ENCODE data around the gene KRTAP12-1. TPM values are rescaled to one million over a fixed set of nuclear protein-coding genes. Genes with fewer than 3 reads are reported as not detected.

Gene KRTAP12-1
- total and polyA plus RNA-seq, 2 donors (not counting 1 experiment from before 2014, with no cell fraction given), result not detected

GRCh38 chr21:44727321-44727720 is 45.4 kb upstream of the KRTAP12-1 start:
- Histone ChIP-seq H3K79me2 (ENCODE audit: control insufficient read depth, insufficient read depth, low read length) (no peaks in the 10 kb centered on the region), H4K20me1 (ENCODE audit: control insufficient read depth, extremely low read depth, insufficient read depth, low read length) (no peaks in the 10 kb centered on the region), H3K4me2 (ENCODE audit: extremely low read depth, insufficient read depth, low read length) (no peak overlapping the region), H3K36me3 (ENCODE audit: control insufficient read depth, insufficient read depth, low read length) (no peaks in the 10 kb centered on the region), H3K27ac (ENCODE audit: insufficient read depth, low read length) (no peak overlapping the region), H3K4me3 (replicated peaks in 1 of 4; ENCODE audit: control extremely low read depth in 1 of 4, insufficient read depth in 1 of 4, low read depth in 3 of 4, low read length in 4 of 4) (no peak overlapping the region), H2AFZ (ENCODE audit: low read length) (no peak overlapping the region), H3K9ac (ENCODE audit: insufficient read depth, low read length) (no peak overlapping the region), H3K4me1 (ENCODE audit: control insufficient read depth, extremely low read depth, insufficient read depth, low read length) (no peaks in the 10 kb centered on the region), H3K27me3 (ENCODE audit: control insufficient read depth, insufficient read depth, low read length) (peaks cover 14% of the 10 kb centered on the region), H3K9me3 (ENCODE audit: control insufficient read depth, insufficient read depth, low read depth, low read length) (no peaks in the 10 kb centered on the region)
- TF ChIP-seq EZH2 (IDR thresholded peaks at IDR 0.05; ENCODE audit: low read length, missing control alignments) (no peak), CTCF (conservative IDR thresholded peaks at IDR 0.05 in 1 of 2, IDR thresholded peaks at IDR 0.05 in 1 of 2; ENCODE audit: low read depth in 1 of 2, low read length in 2 of 2) (no peak)
- no peak for DNase-seq (ENCODE audit: low read depth in 2 of 2)

- no peak overlapping the region for H3K9ac ChIP-seq (ENCODE audit: insufficient read depth, low read length)
- H2AFZ ChIP-seq (ENCODE audit: low read length), result no peak overlapping the region
- H3K27ac ChIP-seq (ENCODE audit: insufficient read depth, low read length), result no peak overlapping the region
- no peak overlapping the region for H3K4me2 ChIP-seq (ENCODE audit: extremely low read depth, insufficient read depth, low read length)
- no peaks in the 10 kb centered on the region for H3K4me1 ChIP-seq (ENCODE audit: control insufficient read depth, extremely low read depth, insufficient read depth, low read length)
- TF ChIP-seq CTCF (conservative IDR thresholded peaks at IDR 0.05 in 1 of 2, IDR thresholded peaks at IDR 0.05 in 1 of 2; ENCODE audit: low read depth in 1 of 2, low read length in 2 of 2) (no peak), EZH2 (IDR thresholded peaks at IDR 0.05; ENCODE audit: low read length, missing control alignments) (no peak)
- no peak overlapping the region for H3K4me3 ChIP-seq (replicated peaks in 1 of 4; ENCODE audit: control extremely low read depth in 1 of 4, insufficient read depth in 1 of 4, low read depth in 3 of 4, low read length in 4 of 4)
- no peaks in the 10 kb centered on the region for H3K36me3 ChIP-seq (ENCODE audit: control insufficient read depth, insufficient read depth, low read length)
- H3K9me3 ChIP-seq (ENCODE audit: control insufficient read depth, insufficient read depth, low read depth, low read length), result no peaks in the 10 kb centered on the region
- no peaks in the 10 kb centered on the region for H3K79me2 ChIP-seq (ENCODE audit: control insufficient read depth, insufficient read depth, low read length)
- no peaks in the 10 kb centered on the region for H4K20me1 ChIP-seq (ENCODE audit: control insufficient read depth, extremely low read depth, insufficient read depth, low read length)
- peaks cover 14% of the 10 kb centered on the region for H3K27me3 ChIP-seq (ENCODE audit: control insufficient read depth, insufficient read depth, low read length)
- DNase-seq (ENCODE audit: low read depth in 2 of 2), result no peak
Observed at GRCh38 chr21:44726826-44727225, 44.9 kb upstream of the KRTAP12-1 start.

GRCh38 chr21:44724926-44725325 is 43.0 kb upstream of the KRTAP12-1 start:
- Histone ChIP-seq H3K4me1 (ENCODE audit: control insufficient read depth, extremely low read depth, insufficient read depth, low read length) (no peaks in the 10 kb centered on the region), H3K4me3 (replicated peaks in 1 of 4; ENCODE audit: control extremely low read depth in 1 of 4, insufficient read depth in 1 of 4, low read depth in 3 of 4, low read length in 4 of 4) (no peak overlapping the region), H4K20me1 (ENCODE audit: control insufficient read depth, extremely low read depth, insufficient read depth, low read length) (no peaks in the 10 kb centered on the region), H3K4me2 (ENCODE audit: extremely low read depth, insufficient read depth, low read length) (no peak overlapping the region), H3K27ac (ENCODE audit: insufficient read depth, low read length) (no peak overlapping the region), H3K27me3 (ENCODE audit: control insufficient read depth, insufficient read depth, low read length) (peaks cover 14% of the 10 kb centered on the region), H3K79me2 (ENCODE audit: control insufficient read depth, insufficient read depth, low read length) (no peaks in the 10 kb centered on the region), H3K9me3 (ENCODE audit: control insufficient read depth, insufficient read depth, low read depth, low read length) (no peaks in the 10 kb centered on the region), H2AFZ (ENCODE audit: low read length) (no peak overlapping the region), H3K9ac (ENCODE audit: insufficient read depth, low read length) (no peak overlapping the region), H3K36me3 (ENCODE audit: control insufficient read depth, insufficient read depth, low read length) (no peaks in the 10 kb centered on the region)
- TF ChIP-seq CTCF (conservative IDR thresholded peaks at IDR 0.05 in 1 of 2, IDR thresholded peaks at IDR 0.05 in 1 of 2; ENCODE audit: low read depth in 1 of 2, low read length in 2 of 2) (no peak), EZH2 (IDR thresholded peaks at IDR 0.05; ENCODE audit: low read length, missing control alignments) (no peak)
- no peak for DNase-seq (ENCODE audit: low read depth in 2 of 2)

Measured in fibroblast of lung (primary cell).